Activated CD4-positive, alpha-beta T cell treated with anti-CD3 and anti-CD28 coated beads, Interleukin-2, amount 10 ng/mL, durations not matched to agents 24 days and 14 days (primary cell): ENCODE data around the gene NFKBIB. TPM values are rescaled to one million over a fixed set of nuclear protein-coding genes. Genes with fewer than 3 reads are reported as not detected.
A peak's percentile ranks its signal among the peaks of the same experiment; 100 is the strongest.
"Not testable (repeated sequence)": the region's sequence is repeated elsewhere in the genome, so short reads cannot be mapped to it uniquely, and the experiment has no call there.

ENCODE experiments used
- DNase-seq: peaks from one replicate; pipeline ENCODE4 v3.0.0; 2022
- H3K27ac Mint-ChIP-seq: one replicate; pipeline ENCODE4 v1.8.0; 2022; ENCODE audit warnings: mild to moderate bottlenecking, mixed read lengths
- H3K27me3 Mint-ChIP-seq: one replicate; pipeline ENCODE4 v1.8.0; 2022; ENCODE audit warnings: mixed read lengths
- H3K36me3 Mint-ChIP-seq: one replicate; pipeline ENCODE4 v1.8.0; 2022; ENCODE audit warnings: low read depth, mild to moderate bottlenecking, mixed read lengths
- H3K4me1 Mint-ChIP-seq: one replicate; pipeline ENCODE4 v1.8.0; 2021; ENCODE audit warnings: mixed read lengths
- H3K4me3 Mint-ChIP-seq: one replicate; pipeline ENCODE4 v1.8.0; 2022; ENCODE audit warnings: mild to moderate bottlenecking, moderate library complexity, mixed read lengths
- H3K9me3 Mint-ChIP-seq: one replicate; pipeline ENCODE4 v1.8.0; 2021; ENCODE audit warnings: mixed read lengths
- intact Hi-C: fragments of 100-400 bp; cut with micrococcal nuclease; formaldehyde crosslinking; loops from one replicate; pipeline ENCODE4 v1.15.1; 2023
- total RNA-seq: library from RNA; stranded (reverse); gene quantifications from 2 replicates; pipeline ENCODE4 v1.2.3, GENCODE V29; 2022

NFKBIB gene
- total RNA-seq, 1 donor from 2014 or later = 89.7 TPM

DNA sequence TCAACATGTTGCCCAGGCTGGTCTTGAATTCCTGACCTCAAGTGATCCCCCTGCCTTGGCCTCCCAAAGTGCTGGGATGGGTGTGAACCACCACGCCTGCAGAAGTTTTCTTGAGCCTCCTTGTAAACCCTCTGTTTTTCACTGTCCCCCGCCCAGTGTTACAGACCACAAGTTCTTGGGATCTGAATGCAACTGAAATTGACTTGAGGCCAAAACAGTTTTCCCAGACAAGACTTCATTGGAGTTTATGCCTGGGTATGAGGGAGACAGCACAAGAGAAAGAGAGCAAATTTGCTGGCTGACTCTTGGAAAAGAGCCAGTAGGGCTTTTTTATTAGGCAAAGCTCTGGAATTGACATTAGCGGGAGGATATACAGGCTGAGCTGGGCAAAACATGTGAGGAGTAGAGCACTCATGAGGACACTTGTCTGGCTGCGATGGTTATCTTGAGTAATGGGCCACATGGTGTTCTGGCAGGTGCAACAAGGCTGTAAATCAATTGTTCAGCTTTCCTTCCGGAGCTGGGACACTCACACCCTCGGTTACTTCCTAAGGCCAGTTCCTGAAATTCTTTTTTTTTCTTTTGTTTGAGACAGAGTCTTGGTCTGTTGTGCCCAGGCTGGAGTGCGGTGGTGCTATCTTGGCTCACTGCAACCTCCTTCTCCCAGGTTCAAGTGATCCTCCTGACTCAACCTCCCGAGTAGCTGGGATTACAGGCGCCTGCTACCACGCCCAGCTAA, 37.3 kb upstream of the NFKBIB start:
- Mint-ChIP-seq H3K9me3 (no peaks in the 10 kb centered on the region), H3K4me3 (no peak overlapping the region), H3K4me1 (peaks cover 24% of the 10 kb centered on the region), H3K36me3 (peaks cover 17% of the 10 kb centered on the region), H3K27ac (no peak overlapping the region), H3K27me3 (no peaks in the 10 kb centered on the region)
- DNase-seq = no peak
- intact Hi-C loops = no loop called here

DNA sequence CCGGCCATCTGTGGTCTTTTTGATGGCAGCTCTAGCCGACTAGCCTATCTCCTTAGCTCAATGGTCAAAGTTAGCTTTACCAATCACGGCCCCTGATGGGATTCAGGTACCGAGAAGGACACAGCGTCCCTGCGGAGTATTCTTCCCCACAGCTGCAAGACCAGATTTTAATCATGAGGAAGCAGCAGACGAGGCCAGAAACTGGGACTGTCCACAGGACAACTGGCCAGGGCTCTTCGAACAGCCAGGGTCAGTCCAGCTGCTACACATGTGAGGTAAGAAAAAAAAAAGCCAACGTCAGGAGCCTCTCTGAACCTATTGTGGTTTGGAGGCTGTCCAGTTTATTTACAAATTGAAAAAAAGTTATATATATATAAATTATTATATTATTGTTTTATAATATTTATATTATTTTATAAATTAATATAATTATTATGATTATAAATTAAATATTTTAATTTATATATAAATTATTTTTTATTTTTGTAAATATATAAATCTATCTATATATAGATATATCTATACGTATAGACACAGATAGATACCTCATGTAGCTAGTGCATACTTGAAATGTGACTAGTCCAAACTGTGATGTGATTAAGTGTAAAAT, 32.5 kb upstream of the NFKBIB start:
- H3K27me3 Mint-ChIP-seq = no peaks in the 10 kb centered on the region

DNA sequence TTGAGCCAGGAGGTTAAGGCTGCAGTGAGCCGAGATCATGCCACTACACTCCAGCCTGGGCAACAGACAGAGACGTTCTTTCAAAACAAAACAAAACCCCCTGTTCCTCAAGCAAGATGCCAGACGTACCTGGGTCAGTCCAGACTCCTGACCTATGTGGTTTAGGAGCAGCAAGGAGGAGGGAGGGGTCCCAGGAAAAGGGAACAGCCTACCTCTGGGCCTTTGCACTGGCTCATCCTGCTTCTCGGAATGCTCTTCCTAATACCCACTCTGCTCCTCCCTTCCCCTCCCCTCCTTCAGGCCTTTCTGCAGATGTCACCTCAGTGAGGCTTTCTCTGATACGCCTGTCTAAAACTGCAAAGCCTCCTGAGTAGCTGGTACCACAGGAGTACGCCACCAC, 31.2 kb upstream of the NFKBIB start:
- H3K4me1 Mint-ChIP-seq = peaks cover 36% of the 10 kb centered on the region
- no peak for DNase-seq
- H3K36me3 Mint-ChIP-seq = peaks cover 42% of the 10 kb centered on the region
- H3K4me3 Mint-ChIP-seq = peak overlapping the region; percentile 95
- H3K27ac Mint-ChIP-seq = peak overlapping the region; percentile 89
- intact Hi-C loops = no loop called here
- no peaks in the 10 kb centered on the region for H3K27me3 Mint-ChIP-seq
- H3K9me3 Mint-ChIP-seq = no peaks in the 10 kb centered on the region

More for the DNA sequence above, 32.5 kb upstream of the NFKBIB start:
- intact Hi-C loops = no loop called here
- Mint-ChIP-seq H3K4me1 (peaks cover 35% of the 10 kb centered on the region), H3K27ac (no peak overlapping the region), H3K9me3 (no peaks in the 10 kb centered on the region), H3K36me3 (peaks cover 38% of the 10 kb centered on the region), H3K4me3 (no peak overlapping the region)
- DNase-seq = no peak

DNA sequence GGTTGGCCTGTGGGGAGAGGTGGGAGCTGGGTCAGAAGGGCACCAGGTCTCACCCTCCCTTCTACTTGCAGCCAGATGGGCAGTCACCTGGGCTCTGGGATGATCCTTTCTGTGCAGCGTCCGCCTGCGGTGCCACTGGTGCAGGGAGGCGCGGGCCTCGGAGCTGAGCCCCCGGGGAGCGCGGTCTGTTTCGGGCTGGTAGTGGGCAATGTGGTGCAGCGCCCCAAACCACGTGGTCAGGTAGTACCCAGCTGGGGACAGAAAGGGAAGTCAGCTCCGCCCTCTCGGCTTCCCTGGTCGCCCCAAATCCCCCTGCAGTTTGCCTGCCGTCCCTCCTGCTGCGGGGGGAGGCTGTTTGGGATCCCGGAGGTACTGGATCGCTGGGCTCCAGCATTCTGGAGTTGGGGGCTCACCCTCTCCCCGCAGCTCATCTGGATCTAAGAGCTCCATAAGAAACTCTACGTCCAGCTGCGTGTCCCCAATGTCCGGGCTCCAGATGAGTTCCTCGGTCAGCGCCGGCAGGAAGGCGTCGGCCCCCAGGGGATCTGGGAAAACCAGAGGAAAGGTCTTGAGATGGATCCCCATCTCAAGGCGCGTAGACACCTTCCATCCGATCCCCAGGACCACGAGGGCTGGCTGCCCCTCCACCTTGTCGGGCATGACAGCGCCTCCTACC, 30.5 kb upstream of the NFKBIB start:
- peaks cover 43% of the 10 kb centered on the region for H3K36me3 Mint-ChIP-seq
- H3K4me3 Mint-ChIP-seq = peak overlapping the region; percentile 95
- H3K9me3 Mint-ChIP-seq = no peaks in the 10 kb centered on the region
- H3K27me3 Mint-ChIP-seq = no peaks in the 10 kb centered on the region
- peak overlapping the region; percentile 89 for H3K27ac Mint-ChIP-seq
- peaks cover 35% of the 10 kb centered on the region for H3K4me1 Mint-ChIP-seq
- peak; percentile 76 for DNase-seq
- intact Hi-C loops = loop anchor here (1.0 kb wide), 3 partner anchors 9 to 354 kb away; partner anchors contain the start of gene RINL

DNA sequence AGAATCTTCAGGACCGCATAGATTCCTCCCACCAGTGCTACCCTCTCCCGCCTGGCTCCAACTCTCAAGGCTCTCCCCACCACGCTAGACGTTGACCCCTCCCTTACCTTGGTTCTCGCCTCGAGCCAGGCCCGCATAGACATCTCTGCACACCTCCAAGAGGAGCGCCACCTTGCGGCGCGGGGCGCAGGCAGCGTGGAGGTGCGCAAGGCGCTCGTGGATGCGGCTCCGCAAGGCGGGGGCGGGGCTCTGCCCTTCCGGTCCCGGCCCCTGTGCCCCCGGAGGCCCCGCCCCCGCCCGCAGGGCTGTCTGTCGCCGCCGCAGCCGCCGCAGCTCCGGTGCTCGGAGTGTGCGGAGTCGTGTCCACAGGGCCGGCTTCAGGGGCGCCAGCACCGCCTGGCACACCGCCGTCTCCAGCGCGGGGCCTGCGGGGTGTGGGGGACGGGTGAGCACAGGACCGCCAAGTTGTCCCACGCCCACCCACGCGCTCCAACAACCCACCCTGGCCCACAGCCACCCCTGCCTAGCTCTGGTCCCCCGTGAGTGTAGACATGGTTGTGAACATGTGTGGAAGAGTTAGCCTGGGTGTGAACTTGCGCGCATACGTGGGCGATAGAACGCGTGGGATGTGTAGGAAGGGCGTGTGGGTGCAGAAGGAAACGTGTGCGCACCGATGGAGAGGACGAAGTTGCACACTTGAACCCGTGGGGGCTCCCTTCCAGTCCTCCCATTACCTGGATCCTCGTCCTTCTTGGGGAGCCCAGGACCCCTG, 29.7 kb upstream of the NFKBIB start:
- no peaks in the 10 kb centered on the region for H3K27me3 Mint-ChIP-seq
- H3K4me3 Mint-ChIP-seq = peak overlapping the region; percentile 95
- no peaks in the 10 kb centered on the region for H3K9me3 Mint-ChIP-seq
- peak; percentile 98 for DNase-seq
- peaks cover 39% of the 10 kb centered on the region for H3K36me3 Mint-ChIP-seq
- peak overlapping the region; percentile 89 for H3K27ac Mint-ChIP-seq
- intact Hi-C loops = loop anchor here (1.0 kb wide), 3 partner anchors 8 to 355 kb away; partner anchors contain the start of gene RINL
- peaks cover 28% of the 10 kb centered on the region for H3K4me1 Mint-ChIP-seq

DNA sequence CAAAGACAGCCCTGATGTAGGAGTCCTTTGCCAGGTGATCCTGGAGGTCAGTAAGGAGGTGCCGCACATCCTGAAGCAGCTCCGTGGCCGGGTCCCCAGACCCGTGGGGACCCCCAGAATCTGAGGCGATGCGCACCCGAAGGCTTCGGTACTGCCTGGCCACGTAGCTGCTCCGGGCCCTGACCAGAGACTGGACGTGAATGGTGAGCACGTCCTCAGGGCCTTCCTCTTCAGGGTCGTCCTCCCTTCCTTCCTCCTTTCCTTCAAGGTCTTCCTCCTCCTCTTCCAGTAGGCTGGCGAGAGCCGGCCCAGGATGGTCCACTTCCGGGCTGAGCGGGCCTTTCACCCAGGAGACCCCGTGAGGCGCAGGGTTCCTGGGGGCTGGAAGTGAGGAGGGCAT, 29.2 kb upstream of the NFKBIB start:
- H3K36me3 Mint-ChIP-seq = peaks cover 35% of the 10 kb centered on the region
- peak overlapping the region; percentile 95 for H3K4me3 Mint-ChIP-seq
- no peaks in the 10 kb centered on the region for H3K27me3 Mint-ChIP-seq
- H3K9me3 Mint-ChIP-seq = no peaks in the 10 kb centered on the region
- intact Hi-C loops = no loop called here
- peaks cover 23% of the 10 kb centered on the region for H3K4me1 Mint-ChIP-seq
- H3K27ac Mint-ChIP-seq = peak overlapping the region; percentile 78
- no peak for DNase-seq

DNA sequence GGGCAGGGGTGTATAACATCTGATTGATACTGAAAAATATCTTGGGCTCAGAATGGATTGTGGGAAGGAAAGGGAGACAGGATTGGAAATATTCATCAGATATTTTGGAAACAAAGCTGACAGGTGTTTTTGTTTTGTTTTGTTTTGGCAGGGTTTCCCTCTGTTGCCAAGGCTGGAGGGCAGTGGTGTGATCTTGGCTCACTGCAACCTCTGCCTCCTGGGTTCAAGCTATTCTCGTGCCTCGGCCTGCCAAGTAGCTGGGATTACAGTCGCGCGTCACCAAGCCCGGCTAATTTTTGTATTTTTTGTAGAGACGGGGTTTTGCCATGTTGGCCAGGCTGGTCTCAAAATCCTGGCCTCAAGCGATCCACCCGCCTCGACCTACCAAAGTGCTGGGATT, 26.4 kb upstream of the NFKBIB start:
- H3K27ac Mint-ChIP-seq, H3K27me3 Mint-ChIP-seq, H3K9me3 Mint-ChIP-seq, H3K4me3 Mint-ChIP-seq, intact Hi-C loops, DNase-seq: not testable (repeated sequence)
- Mint-ChIP-seq H3K4me1 (peaks cover 39% of the 10 kb centered on the region), H3K36me3 (peaks cover 31% of the 10 kb centered on the region)

DNA sequence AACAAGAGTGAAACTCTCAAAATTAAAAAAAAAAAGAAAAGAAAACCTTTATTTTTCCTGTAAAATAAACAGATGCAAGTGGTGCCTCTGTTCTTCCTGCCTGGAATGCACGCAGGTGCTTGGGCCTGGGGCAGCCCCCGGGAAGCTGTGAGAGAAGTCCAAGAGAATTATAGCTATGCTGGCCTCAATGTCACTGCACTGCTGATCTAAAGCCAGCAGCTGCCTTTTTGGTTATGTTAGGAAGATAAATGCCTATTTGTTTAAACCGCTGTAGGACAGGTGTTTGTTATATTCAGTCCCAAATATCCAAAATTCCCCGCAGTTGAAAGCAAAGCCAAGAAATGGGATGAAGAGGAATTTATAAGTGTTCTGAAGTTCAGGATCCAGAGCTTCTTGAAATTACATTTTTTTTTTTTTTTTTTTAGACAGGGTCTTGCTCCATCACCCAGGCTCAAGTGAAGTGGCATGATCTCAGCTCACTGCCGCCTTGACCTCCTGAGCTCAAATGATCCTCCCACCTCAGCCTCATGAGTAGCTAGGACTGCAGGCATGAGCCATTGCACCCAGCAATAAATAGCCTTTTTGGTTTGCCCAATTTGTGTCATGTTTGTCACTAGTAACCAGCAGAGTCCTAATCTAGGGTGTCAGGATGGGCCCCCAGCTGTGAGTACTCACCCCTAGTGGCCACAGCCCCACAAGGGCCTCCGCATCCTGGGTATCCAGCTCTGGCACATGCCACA, 23.9 kb upstream of the NFKBIB start:
- H3K9me3 Mint-ChIP-seq = no peaks in the 10 kb centered on the region
- no peak overlapping the region for H3K4me3 Mint-ChIP-seq
- H3K27me3 Mint-ChIP-seq = no peaks in the 10 kb centered on the region
- intact Hi-C loops = loop anchor here (5.0 kb wide), 1 partner anchor 44 kb away; the partner anchor contains the start of gene ECH1
- H3K36me3 Mint-ChIP-seq = peaks cover 22% of the 10 kb centered on the region
- H3K4me1 Mint-ChIP-seq = peaks cover 28% of the 10 kb centered on the region
- no peak for DNase-seq
- H3K27ac Mint-ChIP-seq = no peak overlapping the region

DNA sequence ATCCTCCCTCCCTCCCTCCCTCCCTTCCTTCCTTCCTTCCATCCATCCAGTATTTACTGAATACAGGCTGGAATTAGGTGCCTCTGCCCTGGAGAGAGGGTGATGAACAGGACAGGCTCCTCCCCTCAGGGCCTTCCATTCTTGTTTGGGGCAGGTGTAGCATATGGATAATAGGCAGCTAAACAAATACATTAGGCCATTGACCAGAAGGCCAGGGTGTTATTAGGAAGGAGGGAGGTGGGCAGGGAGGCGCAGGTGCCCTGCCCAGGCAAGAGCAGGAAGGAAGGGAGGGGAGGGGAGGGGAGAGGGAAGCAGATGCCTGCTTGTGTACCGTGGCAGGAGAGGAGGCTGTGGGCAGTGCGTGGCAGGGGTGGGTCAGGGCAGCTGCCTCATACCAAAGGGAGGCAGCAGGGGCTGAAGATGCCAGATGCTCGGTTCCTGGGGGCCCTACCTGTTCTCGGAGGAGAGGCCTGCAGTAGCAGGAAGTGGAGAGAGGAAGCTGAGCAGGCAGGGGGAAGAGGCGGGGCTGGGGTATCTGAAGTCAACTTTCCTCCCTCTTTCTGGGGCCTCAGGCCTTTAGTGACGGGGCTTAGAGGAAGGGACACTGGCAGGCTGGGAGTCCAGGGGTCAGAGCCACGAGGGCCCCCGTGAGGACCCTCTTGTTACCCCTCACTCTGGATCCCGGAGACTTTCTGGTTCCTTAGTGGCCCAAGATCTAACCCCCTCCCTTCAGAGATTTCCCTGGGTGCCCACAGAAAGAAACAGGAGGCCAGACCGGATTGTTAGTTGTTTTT, 21.8 kb upstream of the NFKBIB start, which contains the start of gene RINL:
Gene RINL (minus strand): TSS at position 495 of the 794 bp plus-strand sequence. CDS start 1,533 bp downstream, outside the sequence.
- intact Hi-C loops = loop anchor here (1.0 to 5.0 kb wide), 3 partner anchors 9 to 46 kb away; partner anchors contain the start of genes ECH1, NFKBIB and SIRT2
- H3K27me3 Mint-ChIP-seq = no peaks in the 10 kb centered on the region

DNA sequence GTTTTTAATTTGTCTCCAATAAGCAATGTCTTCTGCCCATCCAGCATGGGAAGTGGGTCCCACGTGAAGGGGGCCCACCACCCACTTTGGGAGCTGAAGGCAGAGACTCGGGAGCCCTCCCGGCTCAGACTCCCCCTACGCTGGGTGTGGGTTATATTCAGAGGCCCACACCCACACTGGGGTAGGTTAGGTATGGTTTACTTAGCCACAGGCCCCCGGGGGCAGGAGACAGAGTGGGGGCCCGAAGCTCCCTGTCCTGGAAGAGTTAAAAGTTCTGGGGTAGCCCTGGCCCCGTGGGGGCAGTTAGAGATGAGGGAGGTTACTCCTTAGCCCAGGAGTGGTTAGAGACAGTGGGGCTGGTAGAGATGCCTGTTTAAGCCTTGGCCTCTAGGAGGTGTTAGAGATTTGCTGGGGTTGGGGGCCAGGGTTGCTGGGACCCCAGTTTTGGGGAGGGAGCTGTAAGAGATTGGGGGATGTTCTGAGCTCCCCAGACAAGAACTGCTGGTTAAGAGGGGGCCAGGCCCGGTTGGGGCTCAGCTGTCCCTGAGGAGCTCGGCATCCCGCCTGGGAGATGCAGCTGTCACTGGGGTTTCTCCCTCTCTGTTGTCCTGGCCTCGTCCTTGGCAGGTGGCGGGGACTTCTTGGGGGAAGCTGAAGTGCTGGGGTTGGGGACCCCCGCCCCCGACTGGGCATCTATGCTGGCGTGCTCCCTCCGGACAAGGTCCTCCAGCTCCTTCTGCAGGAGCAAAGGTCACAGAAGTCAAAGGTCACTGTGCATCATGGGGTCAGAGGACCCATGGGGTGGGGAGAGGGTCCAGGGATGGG, 21.0 kb upstream of the NFKBIB start:
- peak overlapping the region; percentile 96 for H3K27ac Mint-ChIP-seq
- H3K36me3 Mint-ChIP-seq = peaks cover 18% of the 10 kb centered on the region
- H3K4me3 Mint-ChIP-seq = peak overlapping the region; percentile 97
- intact Hi-C loops = loop anchor here (1.0 to 5.0 kb wide), 3 partner anchors 9 to 46 kb away; partner anchors contain the start of genes ECH1, NFKBIB and SIRT2
- H3K4me1 Mint-ChIP-seq = peaks cover 24% of the 10 kb centered on the region
- H3K9me3 Mint-ChIP-seq = no peaks in the 10 kb centered on the region
- no peaks in the 10 kb centered on the region for H3K27me3 Mint-ChIP-seq
- DNase-seq = no peak

More for the DNA sequence above, 21.8 kb upstream of the NFKBIB start, which contains the start of gene RINL:
- peaks cover 17% of the 10 kb centered on the region for H3K36me3 Mint-ChIP-seq
- H3K4me1 Mint-ChIP-seq = peaks cover 28% of the 10 kb centered on the region
- peak within 1 kb of the TSS; percentile 97 for H3K4me3 Mint-ChIP-seq
- H3K27ac Mint-ChIP-seq = peak within 1 kb of the TSS; percentile 96
- DNase-seq = peak; percentile 90
- no peaks in the 10 kb centered on the region for H3K9me3 Mint-ChIP-seq

DNA sequence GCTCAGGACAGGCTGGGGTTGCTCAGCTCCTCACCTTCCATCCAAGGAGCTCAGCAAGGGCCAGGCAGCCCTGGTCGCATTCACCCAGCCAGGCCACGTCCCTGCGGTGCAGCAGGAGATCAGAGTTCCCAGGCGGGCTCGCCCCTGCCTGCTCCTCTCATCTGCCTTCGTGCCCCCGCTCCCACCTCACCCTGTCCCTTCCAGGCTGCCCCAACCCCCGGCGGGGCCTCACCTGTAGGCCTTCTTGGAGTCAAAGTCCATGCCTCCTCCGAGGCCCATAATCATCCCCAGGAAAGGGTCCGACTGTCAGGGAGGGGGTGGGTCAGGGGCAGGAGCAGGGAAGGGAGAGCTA, 20.4 kb upstream of the NFKBIB start:
- Mint-ChIP-seq H3K9me3 (no peaks in the 10 kb centered on the region), H3K4me1 (peaks cover 24% of the 10 kb centered on the region), H3K4me3 (no peak overlapping the region), H3K36me3 (peaks cover 17% of the 10 kb centered on the region), H3K27me3 (no peaks in the 10 kb centered on the region), H3K27ac (no peak overlapping the region)
- no peak for DNase-seq
- intact Hi-C loops = loop anchor here (5.0 kb wide), 1 partner anchor 47 kb away; the partner anchor contains the start of gene ECH1
